IMR-90 (cell line): ENCODE measurements around the gene CLEC4G. TPM values are rescaled to one million over a fixed set of nuclear protein-coding genes. Genes with fewer than 3 reads are reported as not detected.

Source experiments
- ATAC-seq: fragments of 200-7000 bp; cut with Tn5 transposase; 2 replicates; pipeline ENCODE4 v1.9.1; 2020; ENCODE audit warnings: low read depth, mild to moderate bottlenecking, moderate library complexity
- BruUV-seq: library from RNA; stranded (reverse); fragments of 400-500 nt; replicated peaks from 2 replicates; lab custom pipeline; 2021; lab: Mats Ljungman, UMichigan
- CTCF ChIA-PET: fragments of 300-600 bp; formaldehyde crosslinking; extraction: SDS; loops from one replicate; lab custom pipeline; 2021; ENCODE audit warnings: antibody characterized with exemption; lab: Yijun Ruan, JAX
- POLR2A ChIA-PET: fragments of 300-600 bp; sonication (Branson Sonifier 250); formaldehyde crosslinking; loops from one replicate; lab custom pipeline; 2022; ENCODE audit warnings: antibody characterized with exemption; ENCODE audit not compliant: unreplicated experiment; lab: Charles Lee
- DNase-seq: peaks from one replicate; pipeline ENCODE4 v3.0.0; 2013
- H2AFZ ChIP-seq: replicated peaks from 2 replicates; pipeline ENCODE3; 2013; ENCODE audit warnings: low read length, mild to moderate bottlenecking; ENCODE audit not compliant: poor library complexity
- H2AK5ac ChIP-seq: 2 replicates; pipeline ENCODE4 v1.6.1; 2013; ENCODE audit warnings: low read depth, low read length, inconsistent platforms
- H2AK9ac ChIP-seq: replicated peaks from 2 replicates; pipeline ENCODE3; 2013; ENCODE audit warnings: mild to moderate bottlenecking, low read depth, low read length, moderate library complexity; ENCODE audit not compliant: poor library complexity
- H2BK120ac ChIP-seq: 2 replicates; pipeline ENCODE4 v1.6.1; 2013; ENCODE audit warnings: low read depth, low read length, inconsistent platforms
- H2BK15ac ChIP-seq: 3 replicates; pipeline ENCODE4 v1.6.1; 2013; ENCODE audit warnings: low read depth, low read length, inconsistent platforms
- H2BK20ac ChIP-seq: 2 replicates; pipeline ENCODE4 v1.6.1; 2013; ENCODE audit warnings: low read depth, mild to moderate bottlenecking, inconsistent platforms, low read length, moderate library complexity
- H2BK5ac ChIP-seq: 2 replicates; pipeline ENCODE4 v1.6.1; 2013; ENCODE audit warnings: mild to moderate bottlenecking, low read depth, low read length, inconsistent platforms; ENCODE audit not compliant: poor library complexity, severe bottlenecking
- H3K14ac ChIP-seq: replicated peaks from 2 replicates; pipeline ENCODE4 v1.6.1; 2013; ENCODE audit warnings: low read depth, low read length, inconsistent platforms
- H3K18ac ChIP-seq: 2 replicates; pipeline ENCODE4 v1.6.1; 2013; ENCODE audit warnings: low read depth, low read length, control low read depth
- H3K23ac ChIP-seq: 2 replicates; pipeline ENCODE4 v1.6.1; 2013; ENCODE audit warnings: low read depth, low read length, inconsistent platforms
- H3K27ac ChIP-seq: 2 replicates; pipeline ENCODE4 v1.5.1; 2013; ENCODE audit warnings: mild to moderate bottlenecking, control low read depth, low read length; ENCODE audit not compliant: insufficient read depth
- H3K27me3 ChIP-seq: 2 replicates; pipeline ENCODE4 v1.6.1; 2013; ENCODE audit warnings: low read length; ENCODE audit not compliant: control insufficient read depth, insufficient read depth
- H3K36me3 ChIP-seq: 2 replicates; pipeline ENCODE4 v1.6.1; 2013; ENCODE audit warnings: low read length, mixed read lengths; ENCODE audit not compliant: control insufficient read depth, insufficient read depth
- H3K4ac ChIP-seq: 2 replicates; pipeline ENCODE4 v1.6.1; 2013; ENCODE audit warnings: low read depth, low read length, inconsistent platforms
- H3K4me1 ChIP-seq: 2 replicates; pipeline ENCODE4 v1.6.1; 2013; ENCODE audit warnings: low read length, mixed read lengths; ENCODE audit not compliant: control insufficient read depth, insufficient read depth
- H3K4me2 ChIP-seq: 2 replicates; pipeline ENCODE4 v1.6.1; 2013; ENCODE audit warnings: low read depth, mild to moderate bottlenecking, control low read depth, low read length, moderate library complexity
- H3K4me3 ChIP-seq: 2 replicates; pipeline ENCODE4 v1.5.1; 2013; ENCODE audit warnings: low read depth, mild to moderate bottlenecking, control low read depth, low read length, moderate library complexity; ENCODE audit not compliant: insufficient read depth
- H3K56ac ChIP-seq: 2 replicates; pipeline ENCODE4 v1.6.1; 2013; ENCODE audit warnings: low read length, inconsistent platforms; ENCODE audit not compliant: insufficient read depth; ENCODE audit errors: extremely low read depth
- H3K79me1 ChIP-seq, 2 experiments: 2 replicates each; pipeline ENCODE4 v1.6.1; 2013; ENCODE audit warnings: low read length in 2 of 2, inconsistent platforms in 1 of 2, low read depth in 1 of 2
- H3K9ac ChIP-seq: 2 replicates; pipeline ENCODE4 v1.6.1; 2013; ENCODE audit warnings: low read depth, low read length, control low read depth
- H3K9me1 ChIP-seq: 2 replicates; pipeline ENCODE4 v1.6.1; 2013; ENCODE audit warnings: low read length, inconsistent platforms; ENCODE audit not compliant: insufficient read depth
- H3K9me3 ChIP-seq: 2 replicates; pipeline ENCODE4 v1.6.1; 2013; ENCODE audit warnings: low read length; ENCODE audit not compliant: control insufficient read depth, insufficient read depth
- H4K20me1 ChIP-seq: 2 replicates; pipeline ENCODE4 v1.6.1; 2013; ENCODE audit warnings: low read length, inconsistent platforms; ENCODE audit not compliant: insufficient read depth
- H4K5ac ChIP-seq: 2 replicates; pipeline ENCODE4 v1.6.1; 2013; ENCODE audit warnings: mild to moderate bottlenecking, low read depth, low read length, control low read depth
- H4K8ac ChIP-seq, 2 experiments: 2 replicates each; pipeline ENCODE4 v1.6.1; 2013; ENCODE audit warnings: low read depth in 2 of 2, low read length in 2 of 2, control low read depth in 1 of 2, inconsistent platforms in 1 of 2
- H4K91ac ChIP-seq: 2 replicates; pipeline ENCODE4 v1.6.1; 2013; ENCODE audit warnings: low read depth, low read length, inconsistent platforms; ENCODE audit not compliant: insufficient read depth
- BHLHE40 ChIP-seq: fragments of 150-350 bp; IDR thresholded peaks from 2 replicates; pipeline ENCODE4 v1.6.1; 2016; ENCODE audit warnings: mild to moderate bottlenecking, low read depth, low read length
- FOS ChIP-seq: fragments of 150-350 bp; IDR thresholded peaks from 2 replicates; pipeline ENCODE4 v1.6.1; 2016; ENCODE audit warnings: low read depth, low read length
- MAFK ChIP-seq: IDR thresholded peaks from 2 replicates; pipeline ENCODE4 v1.6.1; 2012; ENCODE audit warnings: low read depth, low read length, improper control_type of control experiment
- RAD21 ChIP-seq: IDR thresholded peaks from 2 replicates; pipeline ENCODE4 v1.6.1; 2012; ENCODE audit warnings: low read length, improper control_type of control experiment
- RFX5 ChIP-seq: IDR thresholded peaks from 2 replicates; pipeline ENCODE4 v1.8.0; 2012; ENCODE audit warnings: low read depth, mild to moderate bottlenecking, low read length, moderate library complexity
- SMC3 ChIP-seq: fragments of 150-350 bp; IDR thresholded peaks from 2 replicates; pipeline ENCODE4 v1.6.1; 2016; ENCODE audit warnings: low read depth, mild to moderate bottlenecking, antibody characterized with exemption, low read length, moderate library complexity
- WGBS, 2 experiments: methylation state at CpG; one replicate each; pipeline versions ENCODE4 v1.1.5 to v1.1.7; 2013; ENCODE audit warnings: missing lambda C conversion rate in 2 of 2; ENCODE audit not compliant: insufficient read length in 1 of 2; ENCODE audit errors: extremely low coverage in 2 of 2; 5-methylcytosine and 5-hydroxymethylcytosine counted together
- dilution Hi-C: fragments of 300-500 bp; cut with HindIII; formaldehyde crosslinking; loops from one replicate; pipeline ENCODE4 v1.14.3; 2018; ENCODE audit warnings: low sequenced_read_pairs; ENCODE audit not compliant: unreplicated experiment
- in situ Hi-C: fragments of 300-500 bp; cut with MboI; formaldehyde crosslinking; loops from 3 replicates; pipeline ENCODE4 v1.14.3; 2019; ENCODE audit warnings: low sequenced_read_pairs, inconsistent platforms, mixed read lengths
- intact Hi-C: fragments of 100-400 bp; cut with micrococcal nuclease; formaldehyde crosslinking; loops from 2 replicates; pipeline ENCODE4 v1.10.0; 2022
- polyA plus RNA-seq, 3 experiments: library from polyadenylated mRNA; depleted of rRNA; stranded (reverse); fragments of >200 nt; gene quantifications; 2 replicates each; pipeline ENCODE4 v1.2.3, GENCODE V29; 2012; ENCODE audit warnings: low replicate concordance in 1 of 3
- total RNA-seq: library from RNA; depleted of rRNA; stranded (reverse); fragments of >200 nt; gene quantifications from 2 replicates; pipeline ENCODE4 v1.2.3, GENCODE V29; 2012

The CLEC4G gene
- total and polyA plus RNA-seq, 2 of the 4 experiments (the other 2 are of a cell fraction), result not detected

- ChIA-PET POLR2A (no interaction called here), CTCF (no interaction called here)
- Histone ChIP-seq H3K4ac (no peak overlapping the region), H3K79me1 (no peaks in the 10 kb centered on the region), H3K27me3 (peaks cover 46% of the 10 kb centered on the region), H3K4me3 (no peak overlapping the region), H3K18ac (no peak overlapping the region), H3K56ac (no peak overlapping the region), H2AK9ac (no peak overlapping the region), H3K9me1 (no peaks in the 10 kb centered on the region), H4K8ac (no peak overlapping the region), H3K14ac (no peak overlapping the region), H2BK15ac (no peak overlapping the region), H3K9ac (no peak overlapping the region), H3K9me3 (no peaks in the 10 kb centered on the region), H4K91ac (no peak overlapping the region), H2BK20ac (no peak overlapping the region), H3K27ac (no peak overlapping the region), H4K20me1 (no peaks in the 10 kb centered on the region), H2AK5ac (no peak overlapping the region), H3K36me3 (no peaks in the 10 kb centered on the region), H3K23ac (no peak overlapping the region), H2BK120ac (no peak overlapping the region), H2AFZ (no peak overlapping the region), H3K4me2 (no peak overlapping the region), H2BK5ac (no peak overlapping the region), H3K4me1 (no peaks in the 10 kb centered on the region), H4K5ac (no peak overlapping the region)
- no CpG with 5 or more reads among the region's 6 CpGs for WGBS, 2 experiments
- dilution Hi-C loops (no loop called here), in situ Hi-C loops (no loop called here), intact Hi-C loops (no loop called here)
- no peak for DNase-seq
- no peak for TF ChIP-seq MAFK
- no peak for TF ChIP-seq RAD21
- TF ChIP-seq BHLHE40, result no peak
- no peak for TF ChIP-seq SMC3
- no peak for TF ChIP-seq RFX5
- TF ChIP-seq FOS, result no peak
- BruUV-seq, result no TSS peak
- ATAC-seq, result no peak
These were observed 1.5 kb upstream of the CLEC4G start for GRCh38 chr19:7733376-7733775.
